Activated T-helper 2 cell treated with anti-CD3 and anti-CD28 coated beads, Interferon-gamma antibody, Interleukin-2, Interleukin-4, amounts not matched to agents 10 μg/mL and 5 μg/mL and 100 μg/mL, durations not matched to agents 14 hours and 24 hours and 36 hours (primary cell): ENCODE data around the gene DIRAS1. TPM values are rescaled to one million over a fixed set of nuclear protein-coding genes. Genes with fewer than 3 reads are reported as not detected.

Source experiments
- DNase-seq: peaks from one replicate; pipeline ENCODE4 v3.0.0; 2021; ENCODE audit warnings: low spot score
- H3K27ac Mint-ChIP-seq: one replicate; pipeline ENCODE4 v1.8.0; 2021; ENCODE audit warnings: mixed read lengths
- H3K27me3 Mint-ChIP-seq: one replicate; pipeline ENCODE4 v1.8.0; 2021; ENCODE audit warnings: low read depth, mixed read lengths
- H3K36me3 Mint-ChIP-seq: one replicate; pipeline ENCODE4 v1.8.0; 2021; ENCODE audit warnings: low read depth, mixed read lengths
- H3K4me1 Mint-ChIP-seq: one replicate; pipeline ENCODE4 v1.8.0; 2021; ENCODE audit warnings: low read depth, mixed read lengths
- H3K4me3 Mint-ChIP-seq: one replicate; pipeline ENCODE4 v1.8.0; 2021; ENCODE audit warnings: low read depth, mild to moderate bottlenecking, moderate library complexity, mixed read lengths
- H3K9me3 Mint-ChIP-seq: one replicate; pipeline ENCODE4 v1.8.0; 2021; ENCODE audit warnings: mixed read lengths
- intact Hi-C: fragments of 100-400 bp; cut with micrococcal nuclease; formaldehyde crosslinking; loops from one replicate; pipeline ENCODE4 v1.15.1; 2023
- total RNA-seq: library from RNA; stranded (reverse); gene quantifications from 2 replicates; pipeline ENCODE4 v1.2.3, GENCODE V29; 2022

The DIRAS1 gene, protein sequence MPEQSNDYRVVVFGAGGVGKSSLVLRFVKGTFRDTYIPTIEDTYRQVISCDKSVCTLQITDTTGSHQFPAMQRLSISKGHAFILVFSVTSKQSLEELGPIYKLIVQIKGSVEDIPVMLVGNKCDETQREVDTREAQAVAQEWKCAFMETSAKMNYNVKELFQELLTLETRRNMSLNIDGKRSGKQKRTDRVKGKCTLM
- 0.28 and 0.39 TPM in 2 replicates for total RNA-seq

DNA sequence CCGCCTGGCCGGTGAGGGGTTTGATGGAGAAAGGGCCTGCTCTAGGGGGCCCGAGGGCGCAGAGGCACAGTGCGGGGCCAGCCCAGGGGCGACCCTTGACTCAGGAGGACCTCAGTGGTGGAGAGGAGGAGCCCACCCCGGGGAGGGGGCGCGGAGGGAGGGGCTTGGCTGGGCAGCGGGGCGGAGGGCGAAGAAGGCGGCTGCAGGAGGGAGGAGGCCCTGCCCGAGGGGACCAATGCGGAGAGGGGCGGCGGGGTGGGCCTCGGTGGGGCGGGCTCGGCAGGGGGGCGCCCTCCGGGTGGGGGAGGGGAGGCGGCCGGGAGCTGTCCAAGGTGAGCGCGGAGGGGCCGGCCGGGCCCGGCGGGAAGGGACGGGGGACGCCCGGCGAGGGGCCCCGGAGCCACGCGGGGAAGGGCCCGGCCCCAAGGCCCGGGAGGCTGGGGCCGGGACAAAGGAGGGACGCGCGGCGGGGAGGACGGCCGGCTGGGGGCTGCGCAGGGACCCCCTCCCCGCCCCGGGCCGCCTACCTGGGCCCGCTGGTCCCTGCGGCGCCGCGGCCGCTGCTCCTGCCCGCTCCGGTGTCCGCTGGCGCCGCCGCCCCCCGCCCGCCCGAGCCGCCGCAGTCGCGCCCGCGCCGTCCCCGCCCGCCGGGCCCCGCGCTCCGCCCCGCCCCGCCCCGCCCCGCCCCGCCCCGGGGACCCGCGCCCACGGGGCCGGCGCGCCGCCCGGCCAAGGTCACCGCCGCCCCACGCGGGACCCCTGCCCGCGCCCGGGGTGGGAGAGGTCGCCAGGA lies at the start of gene DIRAS1:
Gene DIRAS1 (minus strand): TSS at position 596 of the 793 bp plus-strand sequence. CDS start 3,566 bp downstream, outside the sequence.
- Mint-ChIP-seq H3K36me3 (peaks cover under 1% of the 10 kb centered on the region), H3K4me3 (no peak within 1 kb of the TSS), H3K4me1 (no peaks in the 10 kb centered on the region)

DNA sequence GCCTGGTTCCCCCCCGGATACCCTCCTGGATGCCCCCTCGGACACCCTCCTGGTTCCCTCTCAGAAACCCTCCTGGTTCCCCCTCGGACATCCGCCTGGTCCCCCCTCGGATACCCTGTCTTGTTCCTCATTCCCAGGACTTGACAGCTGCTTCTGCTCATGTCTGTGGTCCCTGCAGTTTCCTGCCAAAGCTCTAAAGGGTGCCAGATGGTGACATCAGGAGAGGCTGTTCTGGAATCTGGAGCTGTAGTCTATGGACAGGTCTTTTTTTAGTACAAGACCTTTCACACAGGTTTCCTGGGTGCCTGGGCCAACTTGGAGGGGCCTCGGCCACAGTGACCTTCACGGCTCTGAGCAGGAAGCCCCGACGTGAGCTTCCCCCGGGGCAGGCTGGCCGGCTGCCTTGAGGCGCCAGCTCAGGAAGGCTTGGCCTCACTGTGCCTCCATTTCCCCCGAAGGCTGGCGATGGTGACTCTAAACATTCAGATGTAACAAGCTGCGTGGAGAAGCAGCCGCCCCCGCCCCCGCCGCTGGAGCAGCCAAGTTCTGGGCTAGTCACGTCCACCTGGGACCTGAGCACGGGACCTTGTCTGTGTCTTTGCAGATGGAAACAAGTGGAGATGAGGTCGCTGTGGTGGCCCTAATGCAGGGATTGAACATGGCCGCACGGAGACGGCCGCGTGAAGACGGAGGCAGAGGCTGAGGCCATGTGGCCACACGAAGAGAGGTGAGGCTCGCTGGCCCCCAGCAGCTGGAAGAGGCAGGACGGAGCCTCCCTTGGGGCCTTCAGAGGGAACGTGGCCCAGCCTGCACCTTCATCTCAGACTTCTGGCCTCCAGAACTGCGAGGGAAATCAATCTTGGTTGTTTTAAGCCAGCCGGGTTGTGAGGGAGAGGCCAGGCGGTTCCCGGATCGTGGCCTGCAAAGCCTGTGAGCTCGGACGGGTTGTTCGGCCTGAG lies 49.2 kb upstream of the DIRAS1 start:
- no peaks in the 10 kb centered on the region for H3K27me3 Mint-ChIP-seq
- peaks cover 14% of the 10 kb centered on the region for H3K4me1 Mint-ChIP-seq
- H3K4me3 Mint-ChIP-seq = no peak overlapping the region
- no peak for DNase-seq
- peaks cover 15% of the 10 kb centered on the region for H3K36me3 Mint-ChIP-seq
- intact Hi-C loops = no loop called here
- no peaks in the 10 kb centered on the region for H3K9me3 Mint-ChIP-seq
- no peak overlapping the region for H3K27ac Mint-ChIP-seq

More for the DNA sequence above, at the start of gene DIRAS1:
- Mint-ChIP-seq H3K9me3 (peaks cover under 1% of the 10 kb centered on the region), H3K27me3 (peaks cover 23% of the 10 kb centered on the region), H3K27ac (no peak within 1 kb of the TSS)
- intact Hi-C loops = no loop called here
- DNase-seq = no peak

DNA sequence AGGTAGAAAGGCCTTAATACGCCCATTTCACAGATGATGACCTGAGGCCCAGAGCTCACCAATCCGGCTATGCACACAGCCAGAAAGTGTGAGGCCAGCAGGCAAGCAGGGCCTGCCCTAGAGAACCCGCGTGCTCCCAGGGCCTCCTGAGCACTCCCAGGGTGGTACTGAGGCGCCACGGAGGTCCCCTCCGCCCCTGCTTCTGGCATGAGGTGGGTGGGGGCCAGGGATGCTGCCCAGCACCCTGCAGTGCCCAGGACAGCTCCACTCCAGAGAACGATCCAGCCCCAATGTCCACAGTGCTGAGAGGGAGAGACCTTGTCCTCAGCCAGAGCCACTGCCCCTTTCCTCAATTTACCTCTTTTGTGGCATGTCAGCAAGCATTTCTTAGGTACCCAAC lies 48.0 kb upstream of the DIRAS1 start:
- Mint-ChIP-seq H3K27ac (no peak overlapping the region), H3K27me3 (no peaks in the 10 kb centered on the region), H3K4me1 (peaks cover 4% of the 10 kb centered on the region), H3K36me3 (peaks cover 17% of the 10 kb centered on the region), H3K4me3 (no peak overlapping the region), H3K9me3 (no peaks in the 10 kb centered on the region)
- no peak for DNase-seq
- intact Hi-C loops = no loop called here

DNA sequence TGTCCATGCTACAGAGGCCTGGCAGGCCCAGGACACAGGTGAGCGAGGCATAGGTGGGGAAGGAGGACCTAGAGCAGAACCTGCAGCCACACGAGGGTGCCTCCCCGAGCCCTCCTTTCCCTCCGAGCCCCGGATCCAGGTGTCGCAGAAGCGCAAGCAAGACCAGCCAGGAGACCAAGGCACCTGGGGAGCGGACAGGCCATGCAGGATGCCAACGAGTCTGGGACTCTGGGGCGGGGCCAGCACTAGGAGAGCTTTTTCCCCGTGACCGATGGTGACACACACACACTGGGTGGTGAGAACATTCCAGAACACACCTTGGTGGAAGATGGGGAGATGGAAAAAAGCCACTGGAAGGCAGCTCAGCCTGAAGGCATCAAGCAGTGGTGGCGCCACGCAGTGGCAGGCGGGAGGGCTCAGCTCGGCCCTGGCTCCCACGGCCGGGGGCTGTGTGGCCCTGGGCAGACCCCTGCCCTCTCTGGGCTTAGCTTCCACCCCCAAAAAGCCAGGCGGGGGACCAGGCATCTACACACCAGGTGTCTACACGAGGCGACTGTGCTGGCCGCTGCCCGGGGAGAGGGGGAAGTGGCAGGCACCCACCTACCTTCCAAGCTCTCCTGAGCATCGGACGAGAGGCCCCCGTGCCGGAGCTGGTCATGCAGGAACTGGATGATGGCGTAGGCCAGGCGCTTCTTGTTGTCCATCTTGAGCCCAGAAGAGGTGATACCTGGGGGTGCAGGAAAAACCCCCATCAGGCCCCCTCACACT lies 47.4 kb upstream of the DIRAS1 start:
- H3K9me3 Mint-ChIP-seq = no peaks in the 10 kb centered on the region
- H3K4me1 Mint-ChIP-seq = peaks cover 4% of the 10 kb centered on the region
- intact Hi-C loops = no loop called here
- no peak overlapping the region for H3K27ac Mint-ChIP-seq
- peaks cover 22% of the 10 kb centered on the region for H3K36me3 Mint-ChIP-seq
- no peak for DNase-seq
- no peaks in the 10 kb centered on the region for H3K27me3 Mint-ChIP-seq
- no peak overlapping the region for H3K4me3 Mint-ChIP-seq

DNA sequence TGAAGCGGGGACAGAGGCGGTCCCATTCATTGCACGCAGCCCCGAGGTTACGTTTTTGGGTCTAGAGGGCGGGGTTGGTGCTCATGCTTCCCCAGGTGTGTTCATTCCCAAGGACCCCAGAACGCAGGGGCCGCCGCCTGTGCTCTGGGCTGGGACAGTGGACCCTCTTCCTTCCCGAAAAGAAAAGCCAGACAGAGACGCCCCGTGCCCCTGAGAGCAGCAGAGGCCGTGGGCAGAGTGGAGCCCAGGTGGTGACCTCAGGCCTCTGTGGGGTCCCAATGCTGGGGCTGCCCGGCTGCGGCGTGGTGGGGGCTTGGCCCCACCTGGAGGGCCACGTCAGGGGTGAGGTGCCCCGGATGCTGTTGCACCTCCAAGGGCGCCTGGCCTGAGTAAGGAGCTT lies 46.5 kb upstream of the DIRAS1 start:
- Mint-ChIP-seq H3K27me3 (no peaks in the 10 kb centered on the region), H3K36me3 (peaks cover 26% of the 10 kb centered on the region), H3K4me3 (no peak overlapping the region), H3K27ac (no peak overlapping the region), H3K4me1 (peaks cover 4% of the 10 kb centered on the region), H3K9me3 (no peaks in the 10 kb centered on the region)
- DNase-seq = no peak
- intact Hi-C loops = no loop called here

DNA sequence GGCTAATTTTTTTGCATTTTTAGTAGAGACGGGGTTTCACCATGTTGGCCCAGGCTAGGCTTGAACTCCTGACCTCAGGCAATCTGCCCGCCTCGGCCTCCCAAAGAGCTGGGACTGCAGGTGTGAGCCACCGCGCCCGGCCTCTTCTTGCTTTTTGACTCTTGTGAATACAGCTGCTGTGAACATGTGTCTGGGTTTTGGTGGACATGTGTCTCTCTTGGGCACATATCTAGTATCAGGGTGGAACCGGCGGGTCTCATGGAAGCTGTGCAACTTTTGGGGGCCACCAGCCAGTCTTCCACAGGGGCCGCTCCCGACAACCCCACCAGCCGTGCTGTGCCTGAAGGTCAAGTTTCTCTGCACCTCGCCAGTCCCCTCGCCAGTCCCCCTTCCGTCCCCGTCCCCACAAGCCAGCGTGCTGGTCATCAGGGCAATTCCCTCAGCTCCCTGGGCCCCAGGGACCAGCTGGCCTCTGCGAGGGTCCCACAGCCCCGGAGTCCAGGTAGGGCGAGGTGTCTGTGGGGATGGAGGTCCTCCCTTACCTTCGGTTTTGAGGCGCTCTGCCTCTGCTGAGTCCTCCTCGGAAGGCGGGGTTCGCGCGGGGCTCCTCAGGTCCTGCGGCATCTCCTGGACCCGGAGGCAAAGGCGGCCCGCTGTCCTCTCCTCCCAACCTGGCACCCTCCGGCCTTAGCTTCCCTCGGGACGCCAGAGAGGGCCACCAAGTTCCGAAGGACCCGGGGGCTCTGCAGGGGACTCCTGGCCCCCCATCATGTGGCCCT lies 45.6 kb upstream of the DIRAS1 start:
- Mint-ChIP-seq H3K9me3 (no peaks in the 10 kb centered on the region), H3K36me3 (peaks cover 28% of the 10 kb centered on the region), H3K4me1 (no peaks in the 10 kb centered on the region), H3K4me3 (no peak overlapping the region), H3K27ac (no peak overlapping the region), H3K27me3 (no peaks in the 10 kb centered on the region)
- no peak for DNase-seq
- intact Hi-C loops = no loop called here

DNA sequence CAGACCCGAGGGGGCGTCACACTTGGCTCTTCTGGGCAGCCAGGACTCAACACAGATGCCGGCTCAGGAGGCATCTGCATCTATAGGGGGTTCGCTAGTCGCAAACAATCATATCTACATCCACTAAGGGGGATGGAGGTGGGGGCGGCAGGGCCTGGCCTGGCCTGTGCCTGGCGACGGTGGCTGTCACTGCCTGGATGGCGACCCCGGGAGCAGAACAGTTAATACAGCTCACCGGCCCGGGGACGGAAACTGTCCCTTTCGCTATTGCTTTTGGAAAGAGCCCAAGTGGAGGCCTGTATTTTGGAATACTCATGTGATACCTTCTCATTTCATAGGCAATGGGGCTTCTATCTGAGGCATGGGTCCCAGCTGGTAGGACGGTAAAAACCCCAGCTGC lies 44.2 kb upstream of the DIRAS1 start:
- no peaks in the 10 kb centered on the region for H3K27me3 Mint-ChIP-seq
- no peak for DNase-seq
- H3K4me3 Mint-ChIP-seq = no peak overlapping the region
- H3K9me3 Mint-ChIP-seq = no peaks in the 10 kb centered on the region
- intact Hi-C loops = no loop called here
- H3K27ac Mint-ChIP-seq = no peak overlapping the region
- peaks cover 28% of the 10 kb centered on the region for H3K36me3 Mint-ChIP-seq
- H3K4me1 Mint-ChIP-seq = no peaks in the 10 kb centered on the region

DNA sequence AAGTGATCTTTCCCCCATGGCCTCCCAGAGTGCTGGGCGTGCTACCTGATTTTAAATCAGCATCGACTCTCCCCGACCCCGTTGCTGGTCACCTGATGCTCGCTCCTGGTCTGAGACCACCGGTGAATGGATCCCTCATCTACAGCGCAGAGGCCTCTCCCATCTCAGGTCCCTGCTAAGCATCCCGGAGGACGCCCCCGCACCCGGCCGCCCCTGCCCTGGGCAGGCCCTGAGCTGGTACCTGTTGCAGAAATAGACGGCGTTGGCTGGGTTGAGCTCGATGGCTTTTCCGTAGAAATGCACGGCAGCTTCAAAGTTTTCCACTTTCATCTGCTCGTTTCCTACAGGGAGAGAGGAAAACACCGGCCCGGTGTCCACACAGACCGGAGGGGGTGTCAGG lies 43.8 kb upstream of the DIRAS1 start:
- intact Hi-C loops = no loop called here
- H3K9me3 Mint-ChIP-seq = no peaks in the 10 kb centered on the region
- no peak overlapping the region for H3K4me3 Mint-ChIP-seq
- H3K27me3 Mint-ChIP-seq = no peaks in the 10 kb centered on the region
- H3K4me1 Mint-ChIP-seq = no peaks in the 10 kb centered on the region
- DNase-seq = no peak
- H3K36me3 Mint-ChIP-seq = peaks cover 29% of the 10 kb centered on the region
- no peak overlapping the region for H3K27ac Mint-ChIP-seq

DNA sequence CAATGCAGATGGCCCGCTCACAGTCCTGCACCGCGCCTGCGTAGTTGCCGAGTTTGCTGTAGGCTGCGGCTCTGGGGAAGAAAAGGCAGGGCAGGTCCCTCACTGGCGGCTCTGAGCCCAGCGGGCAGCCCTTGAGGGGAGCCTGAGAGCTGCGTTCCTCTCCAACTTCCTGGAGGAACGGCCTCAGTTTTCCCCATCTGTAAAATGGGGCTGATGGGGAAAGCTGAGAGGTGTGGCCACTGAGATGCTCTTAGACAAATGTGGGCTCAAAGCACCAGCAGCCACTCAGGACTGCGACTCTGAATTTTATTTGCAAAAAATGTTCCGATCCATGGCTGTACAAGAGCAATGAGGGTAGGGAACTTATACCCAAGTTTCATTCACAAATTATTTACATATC lies 42.5 kb upstream of the DIRAS1 start:
- intact Hi-C loops = no loop called here
- Mint-ChIP-seq H3K36me3 (peaks cover 40% of the 10 kb centered on the region), H3K4me1 (no peaks in the 10 kb centered on the region), H3K27me3 (no peaks in the 10 kb centered on the region), H3K4me3 (no peak overlapping the region), H3K27ac (no peak overlapping the region), H3K9me3 (no peaks in the 10 kb centered on the region)
- no peak for DNase-seq

DNA sequence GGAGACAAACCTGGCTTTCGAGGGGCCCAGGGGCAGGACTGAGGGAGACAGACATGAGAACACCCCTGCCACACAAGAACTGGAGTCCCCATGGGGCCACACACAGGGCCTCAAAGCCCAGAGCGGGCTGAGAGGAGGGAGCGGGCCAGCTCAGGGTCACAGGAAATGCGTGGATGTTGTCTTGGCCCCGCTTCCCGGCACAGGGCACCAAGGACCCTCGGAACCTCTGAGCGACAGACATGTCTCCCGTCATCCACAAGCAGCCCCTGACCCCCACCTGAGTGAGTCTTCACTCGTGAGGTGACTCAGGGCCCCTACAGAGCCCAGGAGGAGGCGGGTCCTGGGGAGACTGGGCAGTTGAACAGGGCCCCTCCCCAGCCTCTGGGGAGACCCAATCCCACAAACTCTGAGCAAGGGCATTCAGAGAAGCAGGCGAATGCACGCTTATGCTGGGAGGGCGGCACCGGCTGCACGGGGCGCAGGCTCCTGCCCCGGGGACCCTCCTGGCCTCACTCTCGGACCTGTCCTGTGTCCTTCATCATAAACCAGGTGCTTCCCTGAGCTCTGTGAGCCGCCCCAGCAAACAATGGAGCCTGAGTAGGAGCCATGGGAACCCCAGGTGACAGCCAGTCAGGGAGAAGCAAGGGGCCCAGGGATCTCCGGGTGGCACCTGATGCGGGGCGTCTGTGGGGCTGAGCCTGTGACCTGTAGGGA lies 41.8 kb upstream of the DIRAS1 start:
- no peaks in the 10 kb centered on the region for H3K9me3 Mint-ChIP-seq
- intact Hi-C loops = no loop called here
- no peaks in the 10 kb centered on the region for H3K4me1 Mint-ChIP-seq
- no peaks in the 10 kb centered on the region for H3K27me3 Mint-ChIP-seq
- no peak overlapping the region for H3K4me3 Mint-ChIP-seq
- no peak for DNase-seq
- H3K36me3 Mint-ChIP-seq = peaks cover 46% of the 10 kb centered on the region
- H3K27ac Mint-ChIP-seq = no peak overlapping the region
